T-helper 2 cell treated with Interferon-gamma antibody and Interleukin-4, amounts not matched to agents 5 μg/mL and 100 μg/mL, for 36 hours (primary cell): ENCODE data around the gene EXOC4.
"Not testable (repeated sequence)": the region's sequence is repeated elsewhere in the genome, so short reads cannot be mapped to it uniquely, and the experiment has no call there.

ENCODE experiments used
- DNase-seq: peaks from one replicate; pipeline ENCODE4 v3.0.0; 2021; ENCODE audit warnings: low spot score
- H3K27ac Mint-ChIP-seq: one replicate; pipeline ENCODE4 v1.8.0; 2021; ENCODE audit warnings: mild to moderate bottlenecking, mixed read lengths
- H3K27me3 Mint-ChIP-seq: one replicate; pipeline ENCODE4 v1.8.0; 2021; ENCODE audit warnings: low read depth, mixed read lengths
- H3K36me3 Mint-ChIP-seq: one replicate; pipeline ENCODE4 v1.8.0; 2021; ENCODE audit warnings: low read depth, mixed read lengths
- H3K4me1 Mint-ChIP-seq: one replicate; pipeline ENCODE4 v1.8.0; 2021; ENCODE audit warnings: low read depth, mixed read lengths
- H3K4me3 Mint-ChIP-seq: one replicate; pipeline ENCODE4 v1.8.0; 2022; ENCODE audit warnings: mild to moderate bottlenecking, moderate library complexity, mixed read lengths
- H3K9me3 Mint-ChIP-seq: one replicate; pipeline ENCODE4 v1.8.0; 2021; ENCODE audit warnings: mixed read lengths

The EXOC4 gene

DNA sequence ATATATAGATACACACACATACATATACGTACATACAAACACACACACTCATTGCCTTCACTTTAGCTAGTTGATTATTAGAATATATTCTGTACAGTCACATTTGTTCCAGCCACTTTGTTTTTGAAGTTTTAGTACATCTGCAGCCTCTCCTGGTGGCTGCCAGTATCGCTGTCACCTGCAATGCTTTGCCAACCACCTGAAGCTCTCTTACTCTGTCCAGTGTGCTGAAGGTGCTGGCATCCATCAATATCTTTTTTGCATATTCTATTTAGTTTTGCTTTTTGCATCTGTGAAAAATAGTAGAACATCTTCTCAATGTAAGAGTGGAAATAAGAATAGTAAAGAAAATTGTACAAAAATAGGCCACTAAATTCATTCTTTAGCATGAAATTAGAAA lies 388.6 kb downstream of the EXOC4 start:
- Mint-ChIP-seq H3K4me3 (no peak overlapping the region), H3K4me1 (peaks cover 2% of the 10 kb centered on the region), H3K27ac (no peak overlapping the region), H3K27me3 (no peaks in the 10 kb centered on the region), H3K9me3 (no peaks in the 10 kb centered on the region), H3K36me3 (peaks cover 3% of the 10 kb centered on the region)
- no peak for DNase-seq

DNA sequence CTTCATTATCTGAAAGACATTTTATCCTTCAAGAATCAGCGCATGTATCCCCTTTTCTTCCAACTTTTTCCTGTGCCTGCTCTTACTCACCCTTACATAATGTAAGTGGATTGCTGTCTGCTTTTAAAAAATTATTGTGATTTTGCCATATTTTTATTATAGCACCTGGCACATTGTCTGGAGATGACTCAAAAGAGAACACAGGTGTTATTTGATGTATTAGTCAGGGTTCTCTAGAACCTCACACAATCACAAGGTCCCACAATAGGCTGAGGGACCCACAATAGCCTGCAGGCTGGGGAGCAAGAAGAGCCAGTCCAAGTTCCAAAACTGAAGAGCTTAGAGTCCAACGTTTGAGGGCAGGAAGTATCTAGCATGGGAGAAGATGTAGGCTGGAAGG lies 390.0 kb downstream of the EXOC4 start:
- Mint-ChIP-seq H3K27me3 (no peaks in the 10 kb centered on the region), H3K4me1 (peaks cover 2% of the 10 kb centered on the region), H3K4me3 (no peak overlapping the region), H3K36me3 (peaks cover 3% of the 10 kb centered on the region), H3K9me3 (no peaks in the 10 kb centered on the region), H3K27ac (no peak overlapping the region)
- DNase-seq: no peak

DNA sequence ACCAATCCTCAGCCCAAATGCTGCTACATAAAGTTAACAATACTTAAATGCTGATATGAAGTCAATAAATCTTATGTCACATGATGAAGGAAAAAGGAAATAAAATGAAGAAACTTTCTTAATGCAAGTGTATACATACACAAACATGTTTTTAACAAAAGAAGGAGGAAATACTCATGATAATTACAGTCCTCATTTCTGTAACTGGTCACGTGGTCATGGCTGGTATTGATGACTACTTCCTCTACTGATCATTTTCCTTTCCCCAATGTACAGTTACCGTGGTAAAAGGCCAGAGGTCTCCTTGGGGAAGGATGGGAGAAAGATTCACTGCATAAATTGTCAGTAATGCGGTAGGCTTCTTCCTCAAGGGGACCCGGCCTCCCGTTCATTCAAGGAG lies 390.8 kb downstream of the EXOC4 start:
- H3K4me1 Mint-ChIP-seq, H3K27me3 Mint-ChIP-seq, H3K9me3 Mint-ChIP-seq, H3K4me3 Mint-ChIP-seq, H3K36me3 Mint-ChIP-seq, H3K27ac Mint-ChIP-seq, DNase-seq: not testable (repeated sequence)

DNA sequence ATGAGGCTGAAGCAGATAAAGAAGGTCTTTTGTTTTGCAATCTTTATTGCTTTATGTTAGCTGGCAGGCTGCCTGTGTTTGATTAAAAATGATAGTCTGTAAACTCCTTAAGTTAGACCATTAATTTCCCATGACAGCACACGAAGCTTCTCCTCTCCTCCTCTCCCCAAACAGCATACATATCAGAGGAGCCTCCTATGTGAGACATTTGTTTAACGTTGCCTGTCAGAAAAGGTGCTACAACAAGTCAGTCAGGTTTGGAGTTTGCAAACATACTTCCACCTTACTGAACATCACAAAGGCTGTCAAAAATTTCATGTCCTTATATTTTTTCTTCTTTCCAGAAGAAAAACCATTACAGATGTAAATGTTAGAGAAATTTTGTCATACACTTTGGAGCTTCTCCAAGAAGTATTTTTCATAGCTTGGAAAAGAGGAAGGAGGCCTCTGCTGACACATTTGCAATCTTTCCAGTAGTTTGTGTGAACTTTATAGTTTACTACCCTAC lies 393.1 kb downstream of the EXOC4 start:
- no peak for DNase-seq

DNA sequence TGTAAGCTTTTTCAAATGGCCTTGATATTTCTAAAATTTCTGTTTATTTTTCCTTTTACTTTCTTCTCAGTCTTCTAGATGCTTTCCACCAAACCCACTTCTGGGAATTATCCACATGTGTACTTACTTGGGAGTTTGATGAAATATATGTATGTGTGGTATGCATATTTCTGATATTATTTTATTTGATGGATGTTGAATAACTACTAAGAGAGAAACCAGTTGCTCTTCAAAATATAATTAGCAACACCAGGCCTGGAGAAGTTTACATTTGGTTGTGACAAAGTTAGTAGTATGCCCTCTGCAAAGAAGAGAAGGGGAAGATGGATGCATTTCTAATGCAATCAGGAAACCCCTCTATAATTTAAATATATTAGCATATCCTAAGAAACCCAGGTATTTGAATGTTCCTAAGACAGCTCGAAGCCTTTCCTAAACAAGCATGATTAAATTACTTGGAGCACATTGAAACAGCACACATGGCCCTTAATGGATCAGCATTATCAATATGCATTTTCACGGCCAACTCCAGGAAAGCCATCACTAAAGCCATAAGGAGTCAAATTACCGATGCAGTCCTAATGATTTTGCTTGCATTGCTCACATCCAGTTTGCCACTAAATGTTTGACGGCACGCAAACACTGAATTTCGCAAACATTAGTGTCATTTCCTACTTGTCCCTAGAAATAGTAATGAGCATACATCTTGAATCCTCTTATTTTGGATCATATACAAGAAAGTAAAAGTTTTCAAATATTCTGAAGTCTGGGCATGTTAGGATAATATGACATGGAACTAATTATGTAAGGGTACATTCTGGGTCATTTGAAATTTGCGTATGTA lies 393.8 kb downstream of the EXOC4 start:
- Mint-ChIP-seq H3K36me3 (peaks cover 3% of the 10 kb centered on the region), H3K4me1 (peaks cover 2% of the 10 kb centered on the region), H3K27ac (no peak overlapping the region)

More for the DNA sequence above, 393.1 kb downstream of the EXOC4 start:
- no peaks in the 10 kb centered on the region for H3K27me3 Mint-ChIP-seq
- no peak overlapping the region for H3K4me3 Mint-ChIP-seq
- H3K9me3 Mint-ChIP-seq: no peaks in the 10 kb centered on the region
- no peak overlapping the region for H3K27ac Mint-ChIP-seq
- peaks cover 2% of the 10 kb centered on the region for H3K4me1 Mint-ChIP-seq
- peaks cover 3% of the 10 kb centered on the region for H3K36me3 Mint-ChIP-seq

GRCh38 chr7:133649593-133649992 lies 396.7 kb downstream of the EXOC4 start:
- no peaks in the 10 kb centered on the region for H3K9me3 Mint-ChIP-seq
- H3K36me3 Mint-ChIP-seq: no peaks in the 10 kb centered on the region
- H3K4me1 Mint-ChIP-seq: no peaks in the 10 kb centered on the region
- H3K27me3 Mint-ChIP-seq: no peaks in the 10 kb centered on the region
- DNase-seq: no peak
- no peak overlapping the region for H3K4me3 Mint-ChIP-seq
- no peak overlapping the region for H3K27ac Mint-ChIP-seq

More for the DNA sequence above, 393.8 kb downstream of the EXOC4 start:
- no peak overlapping the region for H3K4me3 Mint-ChIP-seq
- no peaks in the 10 kb centered on the region for H3K27me3 Mint-ChIP-seq
- no peak for DNase-seq
- H3K9me3 Mint-ChIP-seq: no peaks in the 10 kb centered on the region

- H3K4me1 Mint-ChIP-seq: no peaks in the 10 kb centered on the region
- DNase-seq: no peak
- no peaks in the 10 kb centered on the region for H3K36me3 Mint-ChIP-seq
- H3K9me3 Mint-ChIP-seq: no peaks in the 10 kb centered on the region
- H3K27me3 Mint-ChIP-seq: no peaks in the 10 kb centered on the region
- no peak overlapping the region for H3K4me3 Mint-ChIP-seq
- H3K27ac Mint-ChIP-seq: no peak overlapping the region
Observed at GRCh38 chr7:133650069-133650468, 397.2 kb downstream of the EXOC4 start.

GRCh38 chr7:133650487-133651300 lies 397.8 kb downstream of the EXOC4 start:
- no peaks in the 10 kb centered on the region for H3K27me3 Mint-ChIP-seq
- no peaks in the 10 kb centered on the region for H3K4me1 Mint-ChIP-seq
- DNase-seq: no peak
- no peaks in the 10 kb centered on the region for H3K9me3 Mint-ChIP-seq
- no peaks in the 10 kb centered on the region for H3K36me3 Mint-ChIP-seq
- H3K4me3 Mint-ChIP-seq: no peak overlapping the region
- H3K27ac Mint-ChIP-seq: no peak overlapping the region

DNA sequence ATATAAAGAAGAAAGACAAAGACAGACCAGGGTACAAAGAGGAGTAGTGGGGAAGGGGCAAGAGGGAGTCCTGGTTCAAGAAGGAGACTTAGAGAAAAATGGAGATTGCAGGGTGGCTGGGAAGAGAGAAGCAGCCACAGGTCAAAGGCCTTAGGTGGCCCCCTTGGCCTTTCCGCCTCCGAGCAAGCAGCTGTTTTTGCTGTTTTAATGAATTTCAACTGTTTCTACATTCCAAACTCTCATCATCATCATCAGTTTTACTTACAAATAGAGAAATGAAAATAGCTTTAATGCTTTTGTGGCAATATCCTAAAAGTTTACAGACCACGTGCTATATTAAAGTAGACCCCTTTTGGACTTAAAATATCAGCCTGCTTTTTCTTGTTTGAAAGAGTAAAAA lies 399.7 kb downstream of the EXOC4 start:
- no peaks in the 10 kb centered on the region for H3K9me3 Mint-ChIP-seq
- H3K36me3 Mint-ChIP-seq: no peaks in the 10 kb centered on the region
- DNase-seq: no peak
- no peaks in the 10 kb centered on the region for H3K27me3 Mint-ChIP-seq
- H3K27ac Mint-ChIP-seq: no peak overlapping the region
- H3K4me1 Mint-ChIP-seq: no peaks in the 10 kb centered on the region
- H3K4me3 Mint-ChIP-seq: no peak overlapping the region

- Mint-ChIP-seq H3K4me3 (no peak overlapping the region), H3K27ac (no peak overlapping the region), H3K4me1 (no peaks in the 10 kb centered on the region), H3K9me3 (no peaks in the 10 kb centered on the region), H3K36me3 (no peaks in the 10 kb centered on the region), H3K27me3 (no peaks in the 10 kb centered on the region)
- no peak for DNase-seq
Observed at GRCh38 chr7:133654547-133654946, 401.7 kb downstream of the EXOC4 start.

GRCh38 chr7:133662276-133662675 lies 409.4 kb downstream of the EXOC4 start:
- Mint-ChIP-seq H3K4me1 (peaks cover 9% of the 10 kb centered on the region), H3K27me3 (no peaks in the 10 kb centered on the region), H3K36me3 (peaks cover 4% of the 10 kb centered on the region), H3K27ac (no peak overlapping the region), H3K4me3 (no peak overlapping the region), H3K9me3 (no peaks in the 10 kb centered on the region)
- no peak for DNase-seq

DNA sequence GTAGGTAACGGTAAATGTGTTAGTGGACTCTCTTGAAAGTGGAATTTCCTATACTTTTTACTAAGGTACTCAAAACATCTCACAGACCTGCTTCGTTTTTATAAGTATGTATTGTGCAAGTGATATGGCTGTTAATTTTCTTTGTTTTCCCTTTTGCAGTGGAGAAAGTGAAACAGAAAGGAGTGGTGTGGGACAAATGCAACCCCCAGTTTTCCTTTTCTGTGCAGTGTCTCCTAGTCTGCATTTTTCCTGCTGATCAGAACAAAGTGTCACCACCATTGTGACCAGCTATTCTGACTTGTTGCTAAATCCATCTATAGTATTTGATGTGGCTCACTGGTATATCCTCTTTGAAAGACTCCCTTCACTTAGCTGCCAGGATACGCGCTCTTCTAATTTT lies 410.0 kb downstream of the EXOC4 start:
- Mint-ChIP-seq H3K9me3 (no peaks in the 10 kb centered on the region), H3K4me3 (no peak overlapping the region), H3K27ac (peak overlapping the region; percentile 9), H3K36me3 (peaks cover 4% of the 10 kb centered on the region), H3K4me1 (peaks cover 9% of the 10 kb centered on the region), H3K27me3 (no peaks in the 10 kb centered on the region)
- DNase-seq: no peak

DNA sequence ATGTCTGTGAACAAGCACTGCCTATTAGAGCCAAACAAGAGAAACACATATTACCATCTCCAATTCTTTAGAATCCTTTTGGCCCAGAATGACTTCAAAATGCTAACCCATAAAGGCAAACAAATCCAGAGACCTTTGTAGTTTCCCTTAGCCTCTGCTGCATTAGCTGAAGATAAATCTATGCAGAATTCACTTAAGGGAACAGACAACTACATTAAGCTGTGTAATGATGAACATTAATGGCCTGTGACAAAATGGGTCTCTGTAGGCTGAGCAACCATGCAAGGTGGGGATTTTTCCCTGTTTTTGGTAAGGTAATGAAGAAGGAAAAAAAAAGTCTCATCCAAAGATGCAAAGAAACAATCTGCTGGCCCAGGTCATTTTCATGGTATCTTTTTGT lies 411.6 kb downstream of the EXOC4 start:
- H3K36me3 Mint-ChIP-seq: peaks cover 4% of the 10 kb centered on the region
- no peak overlapping the region for H3K4me3 Mint-ChIP-seq
- DNase-seq: no peak
- no peak overlapping the region for H3K27ac Mint-ChIP-seq
- H3K27me3 Mint-ChIP-seq: no peaks in the 10 kb centered on the region
- H3K9me3 Mint-ChIP-seq: no peaks in the 10 kb centered on the region
- peaks cover 9% of the 10 kb centered on the region for H3K4me1 Mint-ChIP-seq

DNA sequence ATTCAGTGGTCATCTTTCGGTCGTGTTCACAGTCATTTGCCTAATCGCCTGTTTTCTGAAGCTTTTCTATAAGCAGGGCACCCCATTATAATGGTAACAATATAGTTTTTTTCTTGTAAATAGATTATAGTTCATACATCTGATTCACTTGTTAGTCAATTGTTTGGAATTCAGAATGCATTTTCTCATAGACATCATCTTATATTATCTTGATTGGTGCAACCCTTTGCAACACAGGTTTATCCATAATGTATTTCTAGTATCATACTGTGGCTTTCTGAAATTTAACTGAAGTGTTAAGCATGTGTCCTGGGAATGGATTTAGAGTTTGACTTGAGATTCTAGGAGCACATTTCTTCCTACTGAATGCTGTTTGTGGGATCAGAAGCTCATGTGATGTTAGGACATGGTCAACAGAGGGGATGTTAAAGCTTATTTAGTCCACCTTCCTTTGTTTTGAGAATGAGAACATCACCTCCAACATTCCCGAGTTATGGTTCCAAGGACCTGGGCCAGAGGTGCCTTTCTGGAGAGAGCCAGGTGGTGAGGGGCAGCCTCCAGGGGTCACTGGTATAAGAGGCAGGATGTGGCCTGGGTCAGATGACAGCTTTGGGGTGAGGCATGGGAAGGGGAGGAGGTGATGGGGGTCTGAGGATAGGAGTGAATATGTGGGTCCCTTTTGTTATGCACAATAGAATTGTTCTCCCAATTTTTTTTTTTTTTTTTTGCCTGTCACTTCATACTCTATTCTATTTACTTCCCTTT lies 415.6 kb downstream of the EXOC4 start:
- no peak for DNase-seq
- no peaks in the 10 kb centered on the region for H3K4me1 Mint-ChIP-seq
- H3K36me3 Mint-ChIP-seq: peaks cover 1% of the 10 kb centered on the region
- no peaks in the 10 kb centered on the region for H3K9me3 Mint-ChIP-seq
- H3K27ac Mint-ChIP-seq: no peak overlapping the region
- H3K4me3 Mint-ChIP-seq: no peak overlapping the region
- H3K27me3 Mint-ChIP-seq: no peaks in the 10 kb centered on the region
